CD14-positive monocyte (primary cell): Measurements from ENCODE around the gene C1QTNF1. TPM values are rescaled to one million over a fixed set of nuclear protein-coding genes. Genes with fewer than 3 reads are reported as not detected.

Source experiments
- DNase-seq, 3 donors: peaks; one replicate each; pipeline ENCODE4 v3.0.0-alpha.2; 2011 to 2022
- H2AFZ ChIP-seq: 2 replicates; pipeline ENCODE4 v1.6.0; 2012; ENCODE audit warnings: mild to moderate bottlenecking, low read depth, low read length, inconsistent platforms; ENCODE audit not compliant: insufficient read depth, poor library complexity, severe bottlenecking
- H3K27ac ChIP-seq, 2 donors: 1 replicate in 1 of 2; 2 replicates in 1 of 2; pipeline ENCODE4 v1.5.1; 2012 to 2013; ENCODE audit warnings: low read length in 2 of 2, control low read depth in 1 of 2, inconsistent platforms in 1 of 2, low read depth in 1 of 2, mild to moderate bottlenecking in 1 of 2
- H3K27me3 ChIP-seq, 2 donors: one replicate each; pipeline versions ENCODE4 v1.6.0 to v1.6.1; 2011 to 2013; ENCODE audit warnings: low read length in 2 of 2; ENCODE audit not compliant: control insufficient read depth in 2 of 2, insufficient read depth in 2 of 2
- H3K36me3 ChIP-seq, 2 donors: replicated peaks in 1 of 2; 1 replicate in 1 of 2; 2 replicates in 1 of 2; pipeline versions ENCODE4 v1.5.1 to v1.6.1; 2012 to 2013; ENCODE audit warnings: low read length in 2 of 2, control low read depth in 1 of 2, inconsistent platforms in 1 of 2, mild to moderate bottlenecking in 1 of 2; ENCODE audit not compliant: insufficient read depth in 2 of 2, control insufficient read depth in 1 of 2
- H3K4me1 ChIP-seq, 2 donors: 1 replicate in 1 of 2; 2 replicates in 1 of 2; pipeline versions ENCODE4 v1.5.1 to v1.6.1; 2012 to 2013; ENCODE audit warnings: low read length in 2 of 2, control low read depth in 1 of 2, inconsistent platforms in 1 of 2, mild to moderate bottlenecking in 1 of 2, moderate library complexity in 1 of 2; ENCODE audit not compliant: insufficient read depth in 2 of 2, control insufficient read depth in 1 of 2
- H3K4me2 ChIP-seq: replicated peaks from 2 replicates; pipeline ENCODE3; 2012; ENCODE audit warnings: low read length, moderate library complexity, mild to moderate bottlenecking; ENCODE audit not compliant: poor library complexity, severe bottlenecking; ENCODE audit errors: extremely low read depth
- H3K4me3 ChIP-seq, 3 experiments: fragments of 200-600 bp in 1 of 3; sonication (generic) in 1 of 3; replicated peaks in 1 of 3; 1 replicate in 2 of 3; 2 replicates in 1 of 3; pipeline ENCODE4 v1.5.1; 2011 to 2013; ENCODE audit warnings: low read length in 3 of 3, mild to moderate bottlenecking in 3 of 3, control low read depth in 2 of 3, low read depth in 2 of 3, inconsistent platforms in 1 of 3, moderate library complexity in 1 of 3
- H3K79me2 ChIP-seq: 2 replicates; pipeline ENCODE4 v1.6.0; 2012; ENCODE audit warnings: mild to moderate bottlenecking, control low read depth, inconsistent platforms, low read length, moderate library complexity; ENCODE audit not compliant: insufficient read depth
- H3K9ac ChIP-seq: 2 replicates; pipeline ENCODE4 v1.6.0; 2017; ENCODE audit warnings: low read length, mild to moderate bottlenecking; ENCODE audit not compliant: insufficient read depth, poor library complexity, severe bottlenecking
- H3K9me3 ChIP-seq, 2 donors: replicated peaks in 1 of 2; 1 replicate in 1 of 2; 2 replicates in 1 of 2; pipeline versions ENCODE4 v1.5.1 to v1.6.1; 2012 to 2013; ENCODE audit warnings: low read length in 2 of 2, control low read depth in 1 of 2; ENCODE audit not compliant: control insufficient read depth in 1 of 2, insufficient read depth in 1 of 2
- H4K20me1 ChIP-seq: 2 replicates; pipeline ENCODE4 v1.6.0; 2012; ENCODE audit warnings: mild to moderate bottlenecking, low read length, control low read depth, moderate library complexity; ENCODE audit not compliant: insufficient read depth
- H3K27ac Mint-ChIP-seq, 7 donors: one replicate each; pipeline ENCODE4 v1.8.0; 2020; ENCODE audit warnings: mild to moderate bottlenecking in 7 of 7, mixed read lengths in 7 of 7, moderate library complexity in 6 of 7, inconsistent platforms in 2 of 7
- H3K27me3 Mint-ChIP-seq, 3 donors: one replicate each; pipeline ENCODE4 v1.8.0; 2021 to 2022; ENCODE audit warnings: low read depth in 3 of 3, mild to moderate bottlenecking in 3 of 3, mixed read lengths in 3 of 3, moderate library complexity in 3 of 3, inconsistent platforms in 1 of 3
- H3K36me3 Mint-ChIP-seq, 2 donors: one replicate each; pipeline ENCODE4 v1.8.0; 2020; ENCODE audit warnings: mixed read lengths in 2 of 2, inconsistent platforms in 1 of 2, mild to moderate bottlenecking in 1 of 2
- H3K4me1 Mint-ChIP-seq: one replicate; pipeline ENCODE4 v1.8.0; 2020; ENCODE audit warnings: mild to moderate bottlenecking, mixed read lengths
- H3K4me3 Mint-ChIP-seq, 2 donors: one replicate each; pipeline ENCODE4 v1.8.0; 2020; ENCODE audit warnings: mild to moderate bottlenecking in 2 of 2, mixed read lengths in 2 of 2, moderate library complexity in 1 of 2
- H3K9me3 Mint-ChIP-seq, 7 donors: one replicate each; pipeline ENCODE4 v1.8.0; 2020 to 2022; ENCODE audit warnings: mixed read lengths in 7 of 7, mild to moderate bottlenecking in 6 of 7, moderate library complexity in 6 of 7, inconsistent platforms in 2 of 7
- CTCF ChIP-seq: fragments of 200-600 bp; IDR thresholded peaks from one replicate; pipeline ENCODE4 v1.8.0; 2022; ENCODE audit warnings: antibody characterized with exemption, mild to moderate bottlenecking
- WGBS: methylation state at CpG from one replicate; pipeline ENCODE4 v1.1.5; 2013; ENCODE audit warnings: missing lambda C conversion rate; ENCODE audit not compliant: insufficient coverage; 5-methylcytosine and 5-hydroxymethylcytosine counted together
- intact Hi-C, 2 donors: fragments of 100-400 bp; cut with micrococcal nuclease; formaldehyde crosslinking; loops; one replicate each; pipeline versions ENCODE4 v1.15.0 to v1.15.1; 2023
- polyA plus RNA-seq, 3 donors: library from polyadenylated mRNA; depleted of rRNA in 1 of 3; unstranded in 2 of 3; stranded (reverse) in 1 of 3; fragments of 300-500 nt in 2 of 3; fragments of >200 nt in 1 of 3; fragmentation: Illumina TruSeq in 2 of 3; gene quantifications; 1 replicate in 2 of 3; 2 replicates in 1 of 3; pipeline ENCODE4 v1.2.3, GENCODE V29; 2012 to 2021

The C1QTNF1 gene
- polyA plus RNA-seq, 3 donors = not detected

DNA sequence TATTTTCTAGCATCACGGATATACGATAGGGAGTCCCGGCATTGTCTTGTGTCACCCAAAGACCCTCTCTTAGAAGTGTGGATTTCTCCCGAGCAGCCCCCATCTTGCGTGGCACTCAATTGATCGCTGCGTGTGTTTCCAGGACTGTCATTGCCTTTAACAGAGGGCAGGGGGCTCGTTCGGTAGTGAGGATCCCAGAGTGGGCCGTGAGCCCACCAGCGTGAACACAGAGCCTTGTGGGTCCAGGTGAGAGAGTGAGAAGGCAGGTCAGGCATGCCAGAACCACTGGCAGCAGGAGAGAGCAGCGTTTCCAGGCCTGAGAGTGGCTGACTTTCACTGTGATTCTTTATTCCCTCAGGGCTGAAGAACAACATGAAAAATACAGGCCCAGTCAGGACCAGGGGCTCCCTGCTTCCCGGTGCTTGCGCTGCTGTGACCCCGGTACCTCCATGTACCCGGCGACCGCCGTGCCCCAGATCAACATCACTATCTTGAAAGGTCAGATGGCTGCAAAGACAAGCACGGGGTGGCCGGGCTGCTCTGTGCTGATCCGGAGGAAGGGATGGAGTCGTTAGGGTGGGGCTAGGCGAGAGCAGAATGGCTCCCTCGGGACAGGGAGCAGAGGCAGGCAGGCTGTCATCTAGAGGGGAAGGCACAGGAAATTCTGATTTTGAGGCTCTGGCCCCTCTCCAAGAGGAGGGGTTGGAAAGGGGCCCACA is 22.4 kb downstream of the C1QTNF1 start:
- WGBS = 81% methylated on average over 22 of the region's 25 CpGs

GRCh38 chr17:79046916-79047280 is 22.9 kb downstream of the C1QTNF1 start:
- no peaks in the 10 kb centered on the region for H3K4me1 ChIP-seq
- no peaks in the 10 kb centered on the region for H3K36me3 Mint-ChIP-seq
- H3K4me3 ChIP-seq = no peak overlapping the region
- no peak overlapping the region for H3K4me2 ChIP-seq
- H4K20me1 ChIP-seq = no peaks in the 10 kb centered on the region
- peaks cover 6 to 34% (median 20%) of the 10 kb centered on the region in 3 donors for H3K27me3 Mint-ChIP-seq
- no peak for DNase-seq
- TF ChIP-seq CTCF = no peak
- WGBS = 94% methylated on average over 11 of the region's 15 CpGs
- H3K27ac Mint-ChIP-seq = peak overlapping the region in 1 of 7 donors; percentile 33
- intact Hi-C loops = loop anchor here (2.0 to 5.0 kb wide), 4 partner anchors 35 to 346 kb away; no protein-coding TSS in a partner anchor
- no peaks in the 10 kb centered on the region for H3K79me2 ChIP-seq
- H3K4me1 Mint-ChIP-seq = no peaks in the 10 kb centered on the region
- H3K9ac ChIP-seq = no peak overlapping the region
- H3K9me3 Mint-ChIP-seq = peaks cover 0 to 7% (median 0%) of the 10 kb centered on the region in 7 donors
- H3K27me3 ChIP-seq = peaks cover 0 to 2% of the 10 kb centered on the region in 2 donors
- H3K36me3 ChIP-seq = no peaks in the 10 kb centered on the region
- no peaks in the 10 kb centered on the region for H3K9me3 ChIP-seq
- H2AFZ ChIP-seq = no peak overlapping the region
- H3K27ac ChIP-seq = no peak overlapping the region
- H3K4me3 Mint-ChIP-seq = no peak overlapping the region

More for the DNA sequence above, 22.4 kb downstream of the C1QTNF1 start:
- Histone ChIP-seq H3K27me3 (peaks cover 0 to 2% of the 10 kb centered on the region in 2 donors), H3K9me3 (no peaks in the 10 kb centered on the region), H3K9ac (no peak overlapping the region), H3K4me2 (no peak overlapping the region), H3K79me2 (no peaks in the 10 kb centered on the region), H3K4me1 (no peaks in the 10 kb centered on the region), H4K20me1 (no peaks in the 10 kb centered on the region), H2AFZ (no peak overlapping the region), H3K27ac (no peak overlapping the region), H3K4me3 (no peak overlapping the region), H3K36me3 (no peaks in the 10 kb centered on the region)
- H3K4me3 Mint-ChIP-seq = no peak overlapping the region
- H3K36me3 Mint-ChIP-seq = no peaks in the 10 kb centered on the region
- DNase-seq = no peak
- TF ChIP-seq CTCF = peak; percentile 56
- no peaks in the 10 kb centered on the region for H3K4me1 Mint-ChIP-seq
- peaks cover 0 to 7% (median 0%) of the 10 kb centered on the region in 7 donors for H3K9me3 Mint-ChIP-seq
- intact Hi-C loops = loop anchor here (2.0 to 5.0 kb wide), 4 partner anchors 36 to 346 kb away; no protein-coding TSS in a partner anchor
- H3K27ac Mint-ChIP-seq = no peak overlapping the region
- peaks cover 6 to 34% (median 20%) of the 10 kb centered on the region in 3 donors for H3K27me3 Mint-ChIP-seq
